Measurements from ENCODE around the gene GPAT2. TPM values are rescaled to one million over a fixed set of nuclear protein-coding genes. Genes with fewer than 3 reads are reported as not detected.
A peak's percentile ranks its signal among the peaks of the same experiment; 100 is the strongest.
"Not testable (repeated sequence)": the region's sequence is repeated elsewhere in the genome, so short reads cannot be mapped to it uniquely, and the experiment has no call there.

GPAT2 gene
- total and polyA plus RNA-seq, 2 of the 4 experiments (the other 2 are of a cell fraction), result 0.36 to 0.53 TPM

GRCh38 chr2:96033997-96034396 is 719 bp downstream of the GPAT2 start:
- in situ Hi-C loops (cut with MboI; ENCODE audit: low sequenced_read_pairs); CTCF ChIA-PET; H3K36me3 ChIP-seq (ENCODE audit: control insufficient read depth, insufficient read depth, low read length); H3K9ac ChIP-seq (ENCODE audit: low read depth, low read length); DNase-seq; H2BK120ac ChIP-seq (ENCODE audit: low read depth, low read length); BruUV-seq (replicated peaks); H3K4me3 ChIP-seq (ENCODE audit: insufficient read depth, low read depth, low read length); H3K79me1 ChIP-seq (ENCODE audit: low read depth in 1 of 2, low read length in 2 of 2); intact Hi-C loops (cut with micrococcal nuclease); H3K14ac ChIP-seq (replicated peaks; ENCODE audit: low read depth, low read length); H3K4ac ChIP-seq (ENCODE audit: low read depth, low read length); H2AK9ac ChIP-seq (replicated peaks; ENCODE audit: low read depth, low read length, poor library complexity); H3K56ac ChIP-seq (ENCODE audit: extremely low read depth, insufficient read depth, low read length); H2AK5ac ChIP-seq (ENCODE audit: low read depth, low read length); H3K9me3 ChIP-seq (ENCODE audit: control insufficient read depth, insufficient read depth, low read length); dilution Hi-C loops (cut with HindIII; ENCODE audit: low sequenced_read_pairs, unreplicated experiment); H3K27ac ChIP-seq (ENCODE audit: insufficient read depth, low read length); H4K5ac ChIP-seq (ENCODE audit: low read depth, low read length); H3K18ac ChIP-seq (ENCODE audit: low read depth, low read length); H3K9me1 ChIP-seq (ENCODE audit: insufficient read depth, low read length); H3K27me3 ChIP-seq (ENCODE audit: control insufficient read depth, insufficient read depth, low read length); H2BK15ac ChIP-seq (ENCODE audit: low read depth, low read length); H4K91ac ChIP-seq (ENCODE audit: insufficient read depth, low read depth, low read length); H3K4me1 ChIP-seq (ENCODE audit: control insufficient read depth, insufficient read depth, low read length); H3K4me2 ChIP-seq (ENCODE audit: low read depth, low read length); POLR2A ChIA-PET (ENCODE audit: unreplicated experiment); H2BK5ac ChIP-seq (ENCODE audit: low read depth, low read length, poor library complexity, severe bottlenecking); H3K23ac ChIP-seq (ENCODE audit: low read depth, low read length); H2BK20ac ChIP-seq (ENCODE audit: low read depth, low read length); H4K8ac ChIP-seq (ENCODE audit: low read depth in 2 of 2, low read length in 2 of 2); H2AFZ ChIP-seq (replicated peaks; ENCODE audit: low read length, poor library complexity); H4K20me1 ChIP-seq (ENCODE audit: insufficient read depth, low read length): not testable (repeated sequence)
- ATAC-seq (ENCODE audit: low read depth), result peak; percentile 65
- no CpG with 5 or more reads among the region's 9 CpGs for WGBS, 2 experiments (ENCODE audit: extremely low coverage in 2 of 2, insufficient read length in 1 of 2)

GRCh38 chr2:96027725-96028325 is 6.9 kb downstream of the GPAT2 start:
- dilution Hi-C loops (cut with HindIII; ENCODE audit: low sequenced_read_pairs, unreplicated experiment), result not testable (repeated sequence)
- no CpG with 5 or more reads among the region's 16 CpGs for WGBS, 2 experiments (ENCODE audit: extremely low coverage in 2 of 2, insufficient read length in 1 of 2)

More at GRCh38 chr2:96027725-96028325, 6.9 kb downstream of the GPAT2 start:
- intact Hi-C loops (cut with micrococcal nuclease); CTCF ChIA-PET; H3K4me3 ChIP-seq (ENCODE audit: insufficient read depth, low read depth, low read length); H3K27ac ChIP-seq (ENCODE audit: insufficient read depth, low read length); H2BK15ac ChIP-seq (ENCODE audit: low read depth, low read length); H3K56ac ChIP-seq (ENCODE audit: extremely low read depth, insufficient read depth, low read length); ATAC-seq (ENCODE audit: low read depth); H2AK9ac ChIP-seq (replicated peaks; ENCODE audit: low read depth, low read length, poor library complexity); H2BK20ac ChIP-seq (ENCODE audit: low read depth, low read length); H3K9me1 ChIP-seq (ENCODE audit: insufficient read depth, low read length); H3K9me3 ChIP-seq (ENCODE audit: control insufficient read depth, insufficient read depth, low read length); DNase-seq; H3K23ac ChIP-seq (ENCODE audit: low read depth, low read length); H3K4me1 ChIP-seq (ENCODE audit: control insufficient read depth, insufficient read depth, low read length); H3K9ac ChIP-seq (ENCODE audit: low read depth, low read length); H3K4me2 ChIP-seq (ENCODE audit: low read depth, low read length); H3K4ac ChIP-seq (ENCODE audit: low read depth, low read length); POLR2A ChIA-PET (ENCODE audit: unreplicated experiment); H2BK5ac ChIP-seq (ENCODE audit: low read depth, low read length, poor library complexity, severe bottlenecking); H3K14ac ChIP-seq (replicated peaks; ENCODE audit: low read depth, low read length); H2AFZ ChIP-seq (replicated peaks; ENCODE audit: low read length, poor library complexity); H4K20me1 ChIP-seq (ENCODE audit: insufficient read depth, low read length); H2AK5ac ChIP-seq (ENCODE audit: low read depth, low read length); H3K27me3 ChIP-seq (ENCODE audit: control insufficient read depth, insufficient read depth, low read length); H4K8ac ChIP-seq (ENCODE audit: low read depth in 2 of 2, low read length in 2 of 2); H4K91ac ChIP-seq (ENCODE audit: insufficient read depth, low read depth, low read length); H3K79me1 ChIP-seq (ENCODE audit: low read depth in 1 of 2, low read length in 2 of 2); H3K18ac ChIP-seq (ENCODE audit: low read depth, low read length); BruUV-seq (replicated peaks); in situ Hi-C loops (cut with MboI; ENCODE audit: low sequenced_read_pairs); H3K36me3 ChIP-seq (ENCODE audit: control insufficient read depth, insufficient read depth, low read length); H4K5ac ChIP-seq (ENCODE audit: low read depth, low read length); H2BK120ac ChIP-seq (ENCODE audit: low read depth, low read length): not testable (repeated sequence)

Measured in IMR-90 (cell line).